ENCODE data around the gene CXXC5.

CXXC5 gene

DNA sequence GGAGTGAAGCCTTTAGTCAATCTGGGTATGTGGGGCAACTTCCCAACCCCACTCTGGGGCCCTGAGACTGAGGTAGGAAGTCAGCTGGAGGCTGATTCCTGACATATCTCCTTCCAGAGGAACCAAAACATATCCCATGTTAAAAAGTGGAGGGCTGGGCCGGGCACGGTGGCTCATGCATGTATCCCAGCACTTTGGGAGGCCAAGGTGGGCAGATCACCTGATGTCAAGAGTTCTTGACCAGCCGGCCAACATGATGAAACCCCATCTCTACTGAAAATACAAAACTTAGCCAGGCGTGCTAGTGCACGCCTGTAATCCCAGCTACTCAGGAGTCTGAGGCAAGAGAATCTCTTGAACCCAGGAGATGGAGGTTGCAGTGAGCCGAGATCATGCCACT lies 44.0 kb downstream of the CXXC5 start:
- H3K4me1 Mint-ChIP-seq = peaks cover 68% of the 10 kb centered on the region
- peak overlapping the region in 2 of 3 experiments; percentile 30 to 35 for H3K4me3 Mint-ChIP-seq
- no peak for TF ChIP-seq CTCF (IDR thresholded peaks at IDR 0.05; ENCODE audit: unreplicated experiment in 3 of 3)
- peak overlapping the region; percentile 68 to 81 (median 75) for H3K27ac Mint-ChIP-seq
- H3K36me3 Mint-ChIP-seq (ENCODE audit: low read depth) = no peaks in the 10 kb centered on the region
- H3K9me3 Mint-ChIP-seq = no peaks in the 10 kb centered on the region
- H3K27me3 Mint-ChIP-seq (ENCODE audit: low read depth) = peaks cover 6% of the 10 kb centered on the region

DNA sequence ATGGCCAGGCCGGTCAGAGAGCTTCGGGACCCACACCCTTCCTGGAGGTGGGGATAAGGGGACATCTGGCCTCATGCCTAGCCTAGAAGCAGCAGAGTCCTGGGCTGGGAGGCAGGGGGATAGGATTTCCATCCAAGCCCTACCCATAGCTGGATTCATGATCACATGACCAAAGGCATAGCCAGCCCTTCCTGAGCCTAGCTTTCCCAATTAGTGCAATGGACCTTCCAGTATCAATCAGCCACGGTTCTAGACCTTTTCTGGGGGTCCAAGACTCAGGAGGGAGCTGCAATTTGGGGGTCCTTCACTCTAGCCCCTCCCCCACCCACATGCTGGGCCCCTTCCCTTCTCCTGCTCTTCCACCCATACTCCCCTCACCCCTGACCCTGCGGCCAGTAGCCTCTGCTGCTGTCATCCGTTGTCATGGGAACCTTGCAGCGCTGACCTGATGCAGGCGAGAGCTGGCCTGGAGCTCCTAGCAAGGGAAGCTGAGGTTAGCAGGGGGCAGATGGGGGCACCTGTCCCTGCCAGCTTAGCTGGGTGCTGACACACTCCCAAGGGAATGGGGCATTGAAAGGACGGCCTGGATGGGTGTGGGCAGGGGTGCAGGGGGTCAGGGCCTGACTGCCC lies 44.6 kb downstream of the CXXC5 start:
- no peak for TF ChIP-seq CTCF (IDR thresholded peaks at IDR 0.05; ENCODE audit: unreplicated experiment in 3 of 3)
- peak overlapping the region in 2 of 3 experiments; percentile 30 to 35 for H3K4me3 Mint-ChIP-seq
- no peaks in the 10 kb centered on the region for H3K36me3 Mint-ChIP-seq (ENCODE audit: low read depth)
- H3K9me3 Mint-ChIP-seq = no peaks in the 10 kb centered on the region
- H3K27ac Mint-ChIP-seq = peak overlapping the region; percentile 68 to 81 (median 75)
- H3K4me1 Mint-ChIP-seq = peaks cover 66% of the 10 kb centered on the region
- peaks cover 6% of the 10 kb centered on the region for H3K27me3 Mint-ChIP-seq (ENCODE audit: low read depth)

- Mint-ChIP-seq H3K4me3 (no peak overlapping the region), H3K4me1 (peaks cover 73% of the 10 kb centered on the region), H3K36me3 (ENCODE audit: low read depth) (no peaks in the 10 kb centered on the region), H3K27me3 (ENCODE audit: low read depth) (peaks cover 6% of the 10 kb centered on the region), H3K27ac (peak overlapping the region; percentile 69 to 94 (median 87)), H3K9me3 (no peaks in the 10 kb centered on the region)
- no peak for TF ChIP-seq CTCF (IDR thresholded peaks at IDR 0.05; ENCODE audit: unreplicated experiment in 3 of 3)
These were observed 45.7 kb downstream of the CXXC5 start for GRCh38 chr5:139693676-139694364.

DNA sequence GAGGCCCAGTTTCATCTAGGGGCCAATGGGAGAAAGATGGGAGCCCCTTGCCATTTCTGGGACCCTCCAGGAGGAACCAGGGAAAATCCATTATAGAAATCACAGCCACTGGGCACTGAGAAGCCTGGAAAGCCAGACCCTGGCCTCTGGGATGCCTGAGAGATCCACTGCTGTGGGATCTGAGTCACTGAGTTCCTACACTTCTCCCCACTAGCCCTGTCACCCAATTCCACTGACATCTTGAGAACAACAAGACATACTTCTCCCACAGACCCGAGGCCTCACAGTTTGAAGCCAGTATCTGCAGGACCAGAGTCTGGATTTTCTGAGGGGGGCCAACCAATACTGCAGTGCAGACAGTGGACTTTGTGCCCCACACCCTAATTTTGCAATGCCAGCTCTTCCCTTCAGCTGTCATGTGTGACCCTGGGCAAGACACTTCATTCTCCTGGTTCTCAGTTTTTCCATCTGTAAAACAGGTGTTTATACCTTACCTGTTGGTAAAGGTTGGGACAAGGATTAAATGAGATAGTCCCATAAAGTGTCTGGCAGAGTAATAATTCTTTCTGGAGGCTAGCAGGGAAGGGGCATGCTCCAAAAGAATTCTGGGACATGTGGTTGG lies 46.5 kb downstream of the CXXC5 start:
- peak overlapping the region; percentile 65 to 94 (median 69) for H3K27ac Mint-ChIP-seq
- no peak overlapping the region for H3K4me3 Mint-ChIP-seq
- no peaks in the 10 kb centered on the region for H3K36me3 Mint-ChIP-seq (ENCODE audit: low read depth)
- H3K9me3 Mint-ChIP-seq = no peaks in the 10 kb centered on the region
- no peak for TF ChIP-seq CTCF (IDR thresholded peaks at IDR 0.05; ENCODE audit: unreplicated experiment in 3 of 3)
- H3K4me1 Mint-ChIP-seq = peaks cover 78% of the 10 kb centered on the region
- peaks cover 6% of the 10 kb centered on the region for H3K27me3 Mint-ChIP-seq (ENCODE audit: low read depth)

DNA sequence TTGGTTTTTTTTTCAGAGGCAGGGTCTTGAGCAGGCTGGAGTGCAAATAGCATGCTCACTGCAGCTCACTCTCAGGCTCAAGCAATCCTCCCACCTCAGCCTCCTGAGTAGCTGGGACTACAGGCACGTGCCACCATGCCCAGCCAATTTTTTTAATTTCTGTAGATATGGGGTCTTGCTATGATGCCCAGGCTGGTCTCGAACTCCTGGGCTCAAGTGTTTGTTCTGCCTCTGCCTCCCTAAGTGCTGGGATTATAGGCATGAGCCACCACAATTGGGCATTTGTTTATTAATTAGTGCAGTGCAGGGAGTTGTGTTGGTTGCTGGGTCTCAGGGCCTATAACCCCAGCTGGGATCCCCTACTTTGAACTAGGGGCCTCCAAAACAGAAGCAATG lies 47.0 kb downstream of the CXXC5 start:
- no peaks in the 10 kb centered on the region for H3K9me3 Mint-ChIP-seq
- peaks cover 73% of the 10 kb centered on the region for H3K4me1 Mint-ChIP-seq
- peaks cover 6% of the 10 kb centered on the region for H3K27me3 Mint-ChIP-seq (ENCODE audit: low read depth)
- no peak overlapping the region for H3K4me3 Mint-ChIP-seq
- H3K27ac Mint-ChIP-seq = peak overlapping the region; percentile 94 to 96 (median 96)
- TF ChIP-seq CTCF (IDR thresholded peaks at IDR 0.05; ENCODE audit: unreplicated experiment in 3 of 3) = no peak
- no peaks in the 10 kb centered on the region for H3K36me3 Mint-ChIP-seq (ENCODE audit: low read depth)
